GM12878 (cell line): ENCODE data around the gene TNIP2.

ENCODE experiments used
- CHD2 ChIP-seq: IDR thresholded peaks from 2 replicates; pipeline ENCODE4 v1.6.1; 2011; ENCODE audit warnings: low read depth, low read length, improper control_type of control experiment, borderline replicate concordance
- ELK1 ChIP-seq: IDR thresholded peaks from 2 replicates; pipeline ENCODE4 v1.6.1; 2012; ENCODE audit warnings: low read depth, low read length, improper control_type of control experiment
- MXI1 ChIP-seq: fragments of 150-350 bp; IDR thresholded peaks from 2 replicates; pipeline ENCODE4 v1.6.1; 2011; ENCODE audit warnings: low read depth, mild to moderate bottlenecking, inconsistent platforms, low read length, improper control_type of control experiment
- POLR2A ChIP-seq: IDR thresholded peaks from 2 replicates; pipeline ENCODE4 v1.6.1; 2011; ENCODE audit warnings: low read depth, mild to moderate bottlenecking, low read length
- POLR2AphosphoS5 ChIP-seq: IDR thresholded peaks from 2 replicates; pipeline ENCODE4 v1.6.1; 2011; ENCODE audit warnings: mild to moderate bottlenecking, low read length, inconsistent platforms
- RAD21 ChIP-seq: IDR thresholded peaks from 2 replicates; pipeline ENCODE4 v1.6.1; 2011; ENCODE audit warnings: mild to moderate bottlenecking, low read depth, low read length, moderate library complexity; ENCODE audit not compliant: insufficient read depth
- REST ChIP-seq: IDR thresholded peaks from 2 replicates; pipeline ENCODE4 v1.6.1; 2012; ENCODE audit warnings: mild to moderate bottlenecking, low read depth, low read length
- SMC3 ChIP-seq: IDR thresholded peaks from 2 replicates; pipeline ENCODE4 v1.6.1; 2011; ENCODE audit warnings: low read length, improper control_type of control experiment, borderline replicate concordance
- SREBF2 ChIP-seq: IDR thresholded peaks from 2 replicates; pipeline ENCODE4 v1.6.1; 2012; ENCODE audit warnings: mild to moderate bottlenecking, low read length
- SUZ12 ChIP-seq: fragments of 200-600 bp; sonication (generic); IDR thresholded peaks from one replicate; pipeline ENCODE4 v1.6.1; 2018; ENCODE audit warnings: antibody characterized with exemption, mild to moderate bottlenecking; ENCODE audit not compliant: unreplicated experiment
- TCF7 ChIP-seq: IDR thresholded peaks from 2 replicates; pipeline ENCODE4 v1.6.1; 2014; ENCODE audit warnings: antibody characterized with exemption, borderline replicate concordance
- TF ChIP-seq, protein P1 (sequence below): fragments of 150-350 bp; IDR thresholded peaks from 2 replicates; pipeline ENCODE4 v1.6.1; 2014; ENCODE audit warnings: mild to moderate bottlenecking, low read depth, low read length
- TF ChIP-seq, protein P2 (sequence below): IDR thresholded peaks from 2 replicates; pipeline ENCODE4 v1.6.1; 2011; ENCODE audit warnings: low read depth, low read length, improper control_type of control experiment, borderline replicate concordance
- TF ChIP-seq, protein P3 (sequence below), 3 experiments: IDR thresholded peaks in 2 of 3; conservative IDR thresholded peaks in 1 of 3; 2 replicates each; pipeline ENCODE4 v1.5.1; 2011; ENCODE audit warnings: low read depth in 3 of 3, low read length in 3 of 3, mild to moderate bottlenecking in 3 of 3, control low read depth in 2 of 3, moderate library complexity in 2 of 3, inconsistent platforms in 1 of 3, mixed read lengths in 1 of 3; ENCODE audit not compliant: control insufficient read depth in 2 of 3, insufficient read depth in 1 of 3; ENCODE audit errors: extremely low read depth in 1 of 3

GRCh38 chr4:2697995-2698414 lies 58.1 kb downstream of the TNIP2 start:
- TF ChIP-seq MXI1 = no peak
- TF ChIP-seq TCF7 = no peak
- no peak for TF ChIP-seq POLR2AphosphoS5
- no peak for TF ChIP-seq CHD2
- no peak for TF ChIP-seq RAD21
- no peak for TF ChIP-seq SMC3
- no peak for TF ChIP-seq SREBF2
- no peak for TF ChIP-seq SUZ12
- TF ChIP-seq, protein P1, sequence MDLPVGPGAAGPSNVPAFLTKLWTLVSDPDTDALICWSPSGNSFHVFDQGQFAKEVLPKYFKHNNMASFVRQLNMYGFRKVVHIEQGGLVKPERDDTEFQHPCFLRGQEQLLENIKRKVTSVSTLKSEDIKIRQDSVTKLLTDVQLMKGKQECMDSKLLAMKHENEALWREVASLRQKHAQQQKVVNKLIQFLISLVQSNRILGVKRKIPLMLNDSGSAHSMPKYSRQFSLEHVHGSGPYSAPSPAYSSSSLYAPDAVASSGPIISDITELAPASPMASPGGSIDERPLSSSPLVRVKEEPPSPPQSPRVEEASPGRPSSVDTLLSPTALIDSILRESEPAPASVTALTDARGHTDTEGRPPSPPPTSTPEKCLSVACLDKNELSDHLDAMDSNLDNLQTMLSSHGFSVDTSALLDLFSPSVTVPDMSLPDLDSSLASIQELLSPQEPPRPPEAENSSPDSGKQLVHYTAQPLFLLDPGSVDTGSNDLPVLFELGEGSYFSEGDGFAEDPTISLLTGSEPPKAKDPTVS = no peak
- TF ChIP-seq, protein P2, sequence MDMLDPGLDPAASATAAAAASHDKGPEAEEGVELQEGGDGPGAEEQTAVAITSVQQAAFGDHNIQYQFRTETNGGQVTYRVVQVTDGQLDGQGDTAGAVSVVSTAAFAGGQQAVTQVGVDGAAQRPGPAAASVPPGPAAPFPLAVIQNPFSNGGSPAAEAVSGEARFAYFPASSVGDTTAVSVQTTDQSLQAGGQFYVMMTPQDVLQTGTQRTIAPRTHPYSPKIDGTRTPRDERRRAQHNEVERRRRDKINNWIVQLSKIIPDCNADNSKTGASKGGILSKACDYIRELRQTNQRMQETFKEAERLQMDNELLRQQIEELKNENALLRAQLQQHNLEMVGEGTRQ = no peak
- no peak for TF ChIP-seq ELK1
- no peak for TF ChIP-seq REST
- TF ChIP-seq, protein P3, sequence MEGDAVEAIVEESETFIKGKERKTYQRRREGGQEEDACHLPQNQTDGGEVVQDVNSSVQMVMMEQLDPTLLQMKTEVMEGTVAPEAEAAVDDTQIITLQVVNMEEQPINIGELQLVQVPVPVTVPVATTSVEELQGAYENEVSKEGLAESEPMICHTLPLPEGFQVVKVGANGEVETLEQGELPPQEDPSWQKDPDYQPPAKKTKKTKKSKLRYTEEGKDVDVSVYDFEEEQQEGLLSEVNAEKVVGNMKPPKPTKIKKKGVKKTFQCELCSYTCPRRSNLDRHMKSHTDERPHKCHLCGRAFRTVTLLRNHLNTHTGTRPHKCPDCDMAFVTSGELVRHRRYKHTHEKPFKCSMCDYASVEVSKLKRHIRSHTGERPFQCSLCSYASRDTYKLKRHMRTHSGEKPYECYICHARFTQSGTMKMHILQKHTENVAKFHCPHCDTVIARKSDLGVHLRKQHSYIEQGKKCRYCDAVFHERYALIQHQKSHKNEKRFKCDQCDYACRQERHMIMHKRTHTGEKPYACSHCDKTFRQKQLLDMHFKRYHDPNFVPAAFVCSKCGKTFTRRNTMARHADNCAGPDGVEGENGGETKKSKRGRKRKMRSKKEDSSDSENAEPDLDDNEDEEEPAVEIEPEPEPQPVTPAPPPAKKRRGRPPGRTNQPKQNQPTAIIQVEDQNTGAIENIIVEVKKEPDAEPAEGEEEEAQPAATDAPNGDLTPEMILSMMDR (IDR thresholded peaks at IDR 0.05 in 2 of 3, conservative IDR thresholded peaks at IDR 0.05 in 1 of 3; ENCODE audit: control insufficient read depth in 2 of 3, extremely low read depth in 1 of 3, insufficient read depth in 1 of 3, low read depth in 3 of 3, low read length in 3 of 3) = no peak
- TF ChIP-seq POLR2A = no peak
